ES-I3 (cell line): ENCODE results near the gene NSDHL.

ENCODE experiments used
- H3K36me3 ChIP-seq: 2 replicates; pipeline ENCODE4 v1.6.1; 2013; ENCODE audit warnings: mild to moderate bottlenecking, low read length, control low read depth, moderate library complexity; ENCODE audit not compliant: insufficient read depth
- H3K4me1 ChIP-seq: 2 replicates; pipeline ENCODE4 v1.6.1; 2013; ENCODE audit warnings: mild to moderate bottlenecking, control low read depth, low read length; ENCODE audit not compliant: insufficient read depth
- H3K9ac ChIP-seq: 2 replicates; pipeline ENCODE4 v1.6.1; 2013; ENCODE audit warnings: low read depth, mild to moderate bottlenecking, low read length, moderate library complexity
- H3K9me3 ChIP-seq: 2 replicates; pipeline ENCODE4 v1.6.1; 2013; ENCODE audit warnings: mild to moderate bottlenecking, low read length, moderate library complexity; ENCODE audit not compliant: control insufficient read depth, insufficient read depth

Gene NSDHL

DNA sequence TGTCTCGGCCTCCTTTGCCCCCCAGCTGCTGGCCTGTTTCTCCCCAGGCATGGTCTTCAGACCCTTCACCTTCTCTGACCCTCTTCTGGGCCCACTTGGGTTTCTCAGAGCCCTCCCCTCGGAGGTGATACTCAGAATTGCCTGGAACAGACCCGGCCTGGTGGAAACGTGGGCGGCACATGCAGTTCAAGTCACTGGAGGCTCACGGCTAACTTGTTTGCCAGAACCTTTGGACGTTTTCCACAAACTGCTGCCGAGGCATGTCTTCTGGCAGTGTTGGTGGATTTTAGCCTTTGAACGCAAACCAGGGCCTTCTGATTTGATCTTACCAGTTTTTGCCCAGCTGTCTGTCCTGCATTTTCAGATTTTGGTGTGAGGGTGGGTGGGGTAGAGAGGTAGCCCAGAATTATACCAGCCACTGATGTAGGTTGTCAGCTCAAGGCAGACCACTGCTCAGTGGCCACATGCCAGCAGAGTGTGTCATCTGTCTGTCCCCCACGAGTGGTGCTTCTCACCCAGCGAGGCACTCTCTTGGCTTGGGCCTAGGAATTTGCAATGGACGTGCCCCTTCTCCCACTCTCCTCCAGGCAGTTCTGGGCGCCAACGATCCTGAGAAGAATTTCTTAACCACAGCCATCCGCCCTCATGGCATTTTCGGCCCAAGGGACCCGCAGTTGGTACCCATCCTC lies 34.5 kb downstream of the NSDHL start:
- no peaks in the 10 kb centered on the region for H3K4me1 ChIP-seq
- H3K9ac ChIP-seq: no peak overlapping the region
- peaks cover 2% of the 10 kb centered on the region; the same call in 1 of the 2 replicates for H3K36me3 ChIP-seq
- H3K9me3 ChIP-seq: no peaks in the 10 kb centered on the region

DNA sequence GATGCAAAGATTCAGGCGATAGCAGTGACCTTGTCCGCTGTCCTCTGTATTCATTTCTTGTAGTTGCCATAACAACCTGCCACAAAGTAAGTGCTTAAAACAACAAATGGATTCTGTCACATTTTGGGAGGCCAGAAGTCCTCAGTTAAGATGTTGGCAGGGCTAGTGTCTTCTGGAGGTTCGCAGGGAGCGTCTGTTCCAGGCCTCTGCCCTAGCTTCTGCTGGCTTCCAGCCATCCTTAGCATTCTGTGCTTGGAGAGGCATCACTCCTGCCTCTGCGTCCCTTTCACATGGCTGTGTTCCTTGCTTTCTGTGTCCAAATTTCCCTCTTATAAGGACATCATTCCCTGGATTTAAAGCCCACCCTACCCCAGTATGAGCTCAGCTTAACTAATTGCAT lies 35.5 kb downstream of the NSDHL start:
- Histone ChIP-seq H3K9me3 (no peaks in the 10 kb centered on the region), H3K4me1 (no peaks in the 10 kb centered on the region), H3K36me3 (peaks cover 2% of the 10 kb centered on the region; the same call in 1 of the 2 replicates), H3K9ac (no peak overlapping the region)

DNA sequence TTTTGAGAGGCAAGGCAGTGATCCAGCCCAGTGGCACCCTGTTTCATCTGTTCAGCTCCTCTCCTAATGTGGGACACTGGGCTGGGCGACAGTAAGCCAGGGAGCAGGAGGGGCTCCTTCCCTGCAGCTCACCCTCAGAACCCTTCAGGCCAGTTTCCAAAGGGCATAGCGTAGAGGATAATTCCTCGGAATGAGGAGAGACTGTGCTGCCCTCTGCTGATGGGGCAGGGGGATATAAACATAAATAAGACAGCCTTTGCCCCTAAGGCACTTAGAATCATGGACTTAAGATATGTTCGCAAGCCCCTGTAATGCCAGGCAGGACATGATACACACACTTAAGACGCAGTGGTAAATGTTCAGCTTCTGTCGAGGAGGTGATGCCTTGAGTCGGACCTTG lies 39.1 kb downstream of the NSDHL start:
- Histone ChIP-seq H3K36me3 (no peaks in the 10 kb centered on the region; the same call in 1 of the 2 replicates), H3K4me1 (no peaks in the 10 kb centered on the region), H3K9ac (no peak overlapping the region), H3K9me3 (no peaks in the 10 kb centered on the region)

DNA sequence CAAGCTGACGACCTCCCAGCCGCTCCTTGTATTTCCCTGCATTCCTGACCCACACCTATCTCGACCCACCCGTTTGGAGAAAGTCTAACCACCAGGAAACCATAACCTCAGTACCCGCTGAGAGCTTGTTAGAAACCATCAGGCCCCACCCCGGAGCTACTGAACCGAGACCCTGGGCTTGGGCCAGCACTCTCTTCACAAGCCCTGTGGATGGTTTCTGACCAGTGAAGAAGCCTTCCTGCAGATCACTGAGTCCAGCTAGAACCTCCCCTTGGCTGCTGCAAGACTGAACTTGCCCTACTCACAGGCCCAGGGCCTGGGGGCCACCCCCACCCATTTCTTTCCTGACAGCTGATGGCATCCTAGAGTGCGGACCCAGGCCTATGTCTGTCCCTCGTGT lies 40.4 kb downstream of the NSDHL start:
- Histone ChIP-seq H3K4me1 (no peaks in the 10 kb centered on the region), H3K9ac (no peak overlapping the region), H3K36me3 (no peaks in the 10 kb centered on the region), H3K9me3 (no peaks in the 10 kb centered on the region)

DNA sequence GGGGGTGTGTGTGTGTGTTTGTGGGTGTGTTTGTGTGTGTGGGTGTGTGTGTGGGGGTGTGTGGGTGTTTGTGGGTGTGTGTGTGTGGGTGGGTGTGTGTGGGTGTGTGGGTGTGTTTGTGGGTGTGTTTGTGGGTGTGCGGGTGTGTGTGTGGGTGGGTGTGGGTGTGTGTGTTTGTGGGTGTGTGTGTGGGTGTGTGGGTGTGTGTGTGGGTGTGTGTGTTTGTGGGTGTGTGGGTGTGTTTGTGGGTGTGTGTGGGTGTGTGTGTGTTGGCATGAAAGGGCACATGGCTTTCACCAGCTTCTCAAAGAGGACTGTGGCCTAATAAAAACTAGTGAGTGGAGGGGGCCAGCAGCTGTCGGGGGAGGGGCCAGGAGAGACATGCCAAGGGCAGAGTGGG lies 41.7 kb downstream of the NSDHL start:
- H3K9ac ChIP-seq: no peak overlapping the region
- no peaks in the 10 kb centered on the region for H3K36me3 ChIP-seq
- H3K9me3 ChIP-seq: no peaks in the 10 kb centered on the region
- no peaks in the 10 kb centered on the region for H3K4me1 ChIP-seq

DNA sequence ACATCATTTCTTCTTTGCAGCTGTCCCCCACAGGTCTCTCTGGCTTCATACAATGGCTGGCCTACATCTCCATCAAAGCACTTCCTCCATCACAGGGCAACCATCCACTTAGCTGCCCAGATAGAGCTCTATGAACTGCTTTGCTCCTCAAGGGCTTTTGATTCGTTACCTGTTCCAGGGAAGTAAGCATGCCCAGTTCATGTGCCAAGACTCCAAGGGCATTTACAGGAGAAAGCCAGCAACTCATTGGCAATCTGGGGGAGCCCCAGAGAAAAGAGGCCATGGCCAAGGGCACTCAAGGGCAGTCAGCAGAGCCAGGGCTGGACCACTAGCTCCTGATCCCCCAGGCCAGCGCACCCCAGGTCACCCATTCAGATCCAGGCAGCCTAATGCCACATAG lies 42.5 kb downstream of the NSDHL start:
- H3K9ac ChIP-seq: no peak overlapping the region
- no peaks in the 10 kb centered on the region for H3K4me1 ChIP-seq
- no peaks in the 10 kb centered on the region for H3K9me3 ChIP-seq
- no peaks in the 10 kb centered on the region for H3K36me3 ChIP-seq

DNA sequence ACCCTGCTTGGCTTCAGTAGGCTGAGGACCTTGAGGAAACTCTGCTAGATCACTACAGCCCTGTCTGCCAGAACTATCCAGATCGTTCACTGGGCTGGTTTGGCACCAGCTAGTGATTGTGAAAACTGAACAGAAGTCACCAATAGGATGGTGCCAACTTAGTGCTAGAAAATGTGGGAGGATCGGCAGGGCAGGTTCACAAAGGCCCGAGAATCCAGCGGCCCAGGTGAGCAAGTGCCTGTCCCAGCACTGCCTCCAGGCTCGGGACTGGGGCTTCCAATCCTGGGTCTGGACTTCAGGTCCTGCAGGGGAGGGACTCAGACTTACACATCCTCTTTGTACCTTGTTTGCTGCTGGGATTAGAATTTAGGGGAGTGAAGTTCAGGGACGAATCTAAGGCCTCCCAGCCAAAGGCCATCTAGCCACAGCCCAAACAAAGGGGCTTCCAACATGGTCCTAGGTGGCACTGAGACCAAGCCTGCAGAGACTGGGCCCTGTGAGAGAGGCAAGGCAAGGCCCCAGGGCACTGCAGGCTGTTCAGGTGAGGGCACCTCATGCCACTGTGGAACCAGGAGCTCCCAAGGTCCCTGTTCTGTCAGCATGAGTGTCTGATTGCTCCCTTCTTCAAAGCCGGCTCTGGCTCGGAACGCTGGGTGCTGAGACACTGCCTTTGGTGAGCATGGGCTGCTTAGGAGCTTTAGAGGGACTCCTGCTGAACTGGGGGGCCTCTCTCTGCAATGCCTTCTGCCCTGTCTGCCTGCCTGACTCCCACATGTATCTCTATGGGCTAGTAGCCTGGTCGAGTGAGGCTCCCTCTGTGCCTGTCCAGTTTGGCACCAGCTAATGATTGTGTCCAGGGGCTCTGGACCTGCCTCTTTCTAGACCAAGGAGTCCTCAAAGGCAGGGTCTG lies 46.3 kb downstream of the NSDHL start:
- H3K9ac ChIP-seq: no peak overlapping the region
- H3K36me3 ChIP-seq: no peaks in the 10 kb centered on the region
- no peaks in the 10 kb centered on the region for H3K4me1 ChIP-seq
- H3K9me3 ChIP-seq: no peaks in the 10 kb centered on the region

DNA sequence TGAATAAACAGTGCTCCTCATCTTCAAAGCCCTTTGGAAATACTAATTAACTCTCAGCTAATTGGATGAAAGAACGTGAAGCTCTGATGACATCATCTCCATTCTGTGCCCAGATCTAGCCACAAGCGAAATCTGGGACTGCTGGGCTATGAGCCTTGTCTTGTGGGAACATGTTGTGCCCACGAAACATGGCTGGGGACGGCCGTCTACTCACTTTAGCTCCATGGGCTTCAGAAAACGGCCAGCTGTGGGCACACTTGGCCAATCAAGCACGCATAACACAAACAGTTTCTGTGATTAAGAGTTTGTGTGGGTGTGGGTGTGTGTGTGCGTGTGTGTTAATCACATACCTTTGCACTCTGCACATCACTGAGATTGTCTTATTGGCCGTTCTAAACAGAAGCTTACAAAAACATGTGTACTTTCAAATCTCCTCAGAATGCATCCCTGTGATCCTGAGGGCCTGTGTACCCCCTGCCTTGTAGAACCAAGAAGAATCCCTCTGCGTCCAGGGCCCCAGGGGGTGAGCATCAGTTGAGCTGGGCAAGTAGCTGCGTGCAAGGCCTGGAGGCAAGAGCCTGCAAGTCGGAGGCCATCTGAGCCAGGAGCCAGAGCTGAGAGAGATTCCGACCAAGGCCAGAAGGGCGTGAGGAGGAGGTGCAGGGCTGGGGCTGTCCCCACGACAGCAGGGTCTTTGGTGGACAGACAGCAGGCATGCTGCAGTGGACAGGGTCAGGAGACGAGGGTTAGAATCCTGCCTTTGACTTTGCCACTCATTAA lies 48.3 kb downstream of the NSDHL start:
- H3K36me3 ChIP-seq: no peaks in the 10 kb centered on the region
- no peak overlapping the region for H3K9ac ChIP-seq
- no peaks in the 10 kb centered on the region; the same call in 1 of the 2 replicates for H3K4me1 ChIP-seq
- H3K9me3 ChIP-seq: no peaks in the 10 kb centered on the region

DNA sequence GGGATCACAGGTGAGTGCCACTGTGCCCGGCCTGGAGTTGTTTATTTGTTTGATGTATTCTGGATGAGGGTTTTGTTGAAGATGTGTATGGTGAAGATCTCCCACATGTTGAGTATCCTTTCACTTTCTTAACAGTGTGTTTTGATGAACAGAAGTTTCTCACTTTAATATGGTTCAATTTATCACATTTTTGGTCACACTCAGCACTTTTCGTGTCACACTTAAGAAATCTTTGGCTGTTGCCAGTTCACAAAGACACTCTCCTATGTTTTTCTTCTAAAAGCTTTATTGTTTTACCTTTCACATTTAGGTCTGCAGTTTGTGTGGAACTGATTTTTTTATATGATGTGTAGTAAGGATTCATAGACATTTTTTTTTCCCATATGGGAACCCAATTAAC lies 50.4 kb downstream of the NSDHL start:
- H3K4me1 ChIP-seq: no peaks in the 10 kb centered on the region; the same call in 1 of the 2 replicates
- no peaks in the 10 kb centered on the region for H3K36me3 ChIP-seq
- no peaks in the 10 kb centered on the region for H3K9me3 ChIP-seq
- no peak overlapping the region for H3K9ac ChIP-seq

DNA sequence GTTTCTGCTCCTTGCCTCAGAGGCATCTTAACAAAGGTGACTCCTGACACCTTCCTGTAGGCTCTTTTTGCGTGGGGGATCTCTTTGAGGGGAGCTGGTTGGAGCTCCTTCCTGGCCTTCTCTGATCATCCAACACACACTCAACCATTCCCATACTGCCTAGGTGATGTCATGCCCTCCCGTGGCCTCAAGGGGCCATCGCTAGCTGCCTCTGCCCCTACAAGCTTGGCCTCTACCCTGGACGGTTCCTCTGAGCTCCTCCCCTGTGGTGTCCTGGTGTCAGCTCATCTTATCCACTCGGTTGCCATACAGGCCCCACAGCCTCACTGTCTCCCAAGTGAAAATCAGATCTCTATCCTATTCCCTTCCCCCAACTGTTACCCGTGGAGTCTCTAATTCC lies 53.3 kb downstream of the NSDHL start:
- Histone ChIP-seq H3K4me1 (peaks cover 7% of the 10 kb centered on the region), H3K9me3 (no peaks in the 10 kb centered on the region), H3K9ac (no peak overlapping the region), H3K36me3 (no peaks in the 10 kb centered on the region)

DNA sequence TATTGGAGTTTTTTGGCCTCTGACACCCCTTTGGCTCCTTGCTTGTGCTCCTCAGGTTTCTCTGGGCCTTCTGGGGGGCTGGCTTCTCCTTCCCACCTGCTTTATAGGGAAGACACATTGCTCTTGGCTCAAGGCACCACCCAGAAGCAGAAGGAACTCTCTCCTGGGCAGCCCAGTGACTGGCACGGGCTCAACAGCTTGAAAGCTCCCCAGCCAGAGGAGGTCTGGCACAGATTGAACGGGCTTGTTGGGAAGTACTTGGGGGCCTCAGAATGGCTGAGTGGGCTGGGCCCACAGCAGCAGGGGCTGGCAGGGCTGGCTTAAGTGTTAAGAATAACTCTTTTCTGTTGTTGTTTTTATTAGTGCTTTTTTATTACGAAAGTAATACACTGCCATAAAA lies 55.9 kb downstream of the NSDHL start:
- Histone ChIP-seq H3K4me1 (peaks cover 17% of the 10 kb centered on the region), H3K9me3 (no peaks in the 10 kb centered on the region), H3K9ac (no peak overlapping the region), H3K36me3 (no peaks in the 10 kb centered on the region)

DNA sequence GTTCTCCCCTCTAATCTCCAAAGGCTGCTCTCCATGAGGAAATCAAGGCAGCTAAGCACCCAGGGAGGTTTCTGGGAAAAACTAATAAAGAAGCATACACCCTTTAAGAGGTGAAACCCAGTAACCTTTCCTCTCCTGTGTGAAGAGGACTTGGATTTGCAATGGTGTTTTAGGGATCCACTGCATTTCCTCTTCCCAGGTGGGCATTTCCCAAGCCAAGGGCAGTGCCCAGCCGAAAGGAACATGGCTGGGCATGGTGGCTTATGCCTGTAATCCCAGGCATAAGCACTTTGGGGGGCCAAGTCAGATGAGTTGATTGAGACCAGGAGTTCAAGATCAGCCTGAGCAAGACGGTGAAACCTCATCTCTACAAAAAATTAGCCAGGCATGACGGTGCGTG lies 61.6 kb downstream of the NSDHL start:
- H3K9me3 ChIP-seq: no peaks in the 10 kb centered on the region
- H3K36me3 ChIP-seq: no peaks in the 10 kb centered on the region
- peaks cover 58% of the 10 kb centered on the region for H3K4me1 ChIP-seq
- no peak overlapping the region for H3K9ac ChIP-seq

DNA sequence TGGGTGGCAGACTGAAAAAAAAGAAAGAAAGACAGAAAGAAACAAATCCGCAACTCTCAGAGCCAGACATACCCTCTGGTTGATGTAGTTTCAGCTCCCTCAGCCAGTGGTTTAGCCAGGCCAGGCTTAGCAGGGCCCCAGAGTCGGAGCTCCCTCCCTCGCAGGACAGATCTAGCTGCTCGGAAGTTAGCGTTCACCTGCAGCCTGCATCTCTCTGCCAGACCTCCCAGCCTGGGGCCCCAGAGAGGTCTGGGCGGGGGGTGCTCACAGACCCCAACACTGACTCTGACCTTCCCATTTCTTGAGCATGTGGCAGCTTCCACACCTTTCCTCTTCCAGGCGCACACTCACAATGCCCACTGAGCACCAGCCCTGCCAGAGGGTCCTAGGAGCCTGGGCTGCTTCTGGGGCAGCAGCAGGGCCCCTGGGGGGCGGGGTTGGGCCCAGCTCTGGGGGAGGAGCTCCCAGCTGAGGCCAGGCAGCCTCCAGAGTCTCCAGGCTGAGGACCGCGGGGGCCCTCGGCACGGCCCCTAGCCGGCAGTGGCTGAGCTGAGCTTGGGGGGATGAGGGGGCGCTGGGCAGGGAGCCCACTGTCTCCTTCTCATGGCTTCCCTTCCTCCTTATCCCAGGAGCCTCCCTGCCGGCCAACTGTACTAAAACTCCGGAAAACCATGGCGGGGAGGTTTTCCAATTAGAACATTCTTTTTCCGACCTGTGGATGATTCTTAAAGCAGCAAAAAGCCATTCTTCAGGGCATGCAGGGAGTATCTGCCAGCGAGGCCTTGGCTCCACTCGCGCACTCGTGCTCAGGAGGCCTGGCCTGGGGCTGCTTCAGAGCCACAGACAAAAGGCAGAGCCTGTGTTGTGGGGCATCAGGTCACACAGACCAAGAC lies 62.4 kb downstream of the NSDHL start:
- no peak overlapping the region for H3K9ac ChIP-seq
- H3K9me3 ChIP-seq: no peaks in the 10 kb centered on the region
- H3K4me1 ChIP-seq: peaks cover 56% of the 10 kb centered on the region
- H3K36me3 ChIP-seq: no peaks in the 10 kb centered on the region
